Mesendoderm (in vitro differentiated cells): ENCODE data around the gene FUCA1.

Source experiments
- DNase-seq: peaks from one replicate; pipeline ENCODE4 v3.0.0; 2013
- H2AK5ac ChIP-seq: 2 replicates; pipeline ENCODE4 v1.6.1; 2013; ENCODE audit warnings: low read length, inconsistent platforms
- H2BK120ac ChIP-seq: 2 replicates; pipeline ENCODE4 v1.6.1; 2013; ENCODE audit warnings: low read depth, mild to moderate bottlenecking, low read length, moderate library complexity, mixed read lengths
- H2BK15ac ChIP-seq: replicated peaks from 2 replicates; pipeline ENCODE4 v1.6.1; 2013; ENCODE audit warnings: low read depth, mild to moderate bottlenecking, moderate library complexity
- H2BK5ac ChIP-seq: 2 replicates; pipeline ENCODE4 v1.6.1; 2013; ENCODE audit warnings: low read length, inconsistent platforms
- H3K18ac ChIP-seq: 2 replicates; pipeline ENCODE4 v1.6.1; 2013; ENCODE audit warnings: mild to moderate bottlenecking, low read length, mixed read lengths
- H3K23ac ChIP-seq: one replicate; pipeline ENCODE4 v1.6.1; 2013; ENCODE audit warnings: low read length
- H3K27ac ChIP-seq: 2 replicates; pipeline ENCODE4 v1.5.1; 2013; ENCODE audit warnings: low read depth, mild to moderate bottlenecking, inconsistent platforms, low read length, moderate library complexity
- H3K27me3 ChIP-seq: 2 replicates; pipeline ENCODE4 v1.6.1; 2013; ENCODE audit warnings: low read length, control low read depth, mild to moderate bottlenecking, inconsistent platforms; ENCODE audit not compliant: insufficient read depth, poor library complexity
- H3K36me3 ChIP-seq: 2 replicates; pipeline ENCODE4 v1.6.1; 2013; ENCODE audit warnings: low read length, inconsistent platforms; ENCODE audit not compliant: control insufficient read depth, insufficient read depth
- H3K4ac ChIP-seq: one replicate; pipeline ENCODE4 v1.6.1; 2013; ENCODE audit warnings: low read depth, mild to moderate bottlenecking, low read length, moderate library complexity
- H3K4me1 ChIP-seq: 2 replicates; pipeline ENCODE4 v1.6.1; 2013; ENCODE audit warnings: low read depth, low read length, inconsistent platforms; ENCODE audit not compliant: control insufficient read depth
- H3K4me2 ChIP-seq: 2 replicates; pipeline ENCODE4 v1.6.1; 2013; ENCODE audit warnings: low read length
- H3K4me3 ChIP-seq: 2 replicates; pipeline ENCODE4 v1.5.1; 2013; ENCODE audit warnings: mild to moderate bottlenecking, low read length
- H3K56ac ChIP-seq: one replicate; pipeline ENCODE4 v1.6.1; 2013; ENCODE audit warnings: low read length
- H3K79me1 ChIP-seq: 2 replicates; pipeline ENCODE4 v1.6.1; 2013; ENCODE audit warnings: low read length, inconsistent platforms
- H3K79me2 ChIP-seq: 2 replicates; pipeline ENCODE4 v1.6.1; 2013; ENCODE audit warnings: mild to moderate bottlenecking, low read length; ENCODE audit not compliant: control insufficient read depth, insufficient read depth
- H3K9ac ChIP-seq: 2 replicates; pipeline ENCODE4 v1.6.1; 2013; ENCODE audit warnings: low read length, inconsistent platforms
- H4K5ac ChIP-seq: one replicate; pipeline ENCODE4 v1.6.1; 2013; ENCODE audit warnings: low read length
- H4K8ac ChIP-seq: one replicate; pipeline ENCODE4 v1.6.1; 2013; ENCODE audit warnings: low read depth, mild to moderate bottlenecking, control low read depth, low read length, moderate library complexity
- WGBS: extraction: QIAGEN DNeasy Blood & Tissue Kit; methylation state at CpG from one replicate; pipeline ENCODE4 v1.1.7; 2013; ENCODE audit warnings: low lambda C conversion rate, missing lambda C conversion rate; ENCODE audit not compliant: insufficient coverage; ENCODE audit errors: extremely low coverage; 5-methylcytosine and 5-hydroxymethylcytosine counted together

Gene FUCA1

DNA sequence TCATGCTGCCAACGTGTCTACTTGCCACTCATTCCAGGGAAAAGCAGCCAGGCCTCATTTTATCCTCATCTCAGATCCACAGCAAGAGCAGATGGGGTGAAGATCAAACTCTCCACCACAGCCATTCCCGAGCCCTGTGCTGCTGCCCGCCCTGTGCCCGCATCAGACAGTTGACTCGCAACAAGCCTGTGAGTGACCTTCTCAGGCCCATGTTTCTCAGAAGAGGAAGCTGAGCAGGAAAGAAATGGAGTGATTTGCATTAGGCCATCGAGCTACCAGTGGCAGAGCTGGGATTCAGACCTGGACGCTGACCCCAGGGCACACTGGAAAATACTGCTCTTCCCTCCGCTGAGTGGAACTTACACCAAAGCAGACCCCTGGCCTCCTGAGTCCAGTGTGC lies 43.8 kb upstream of the FUCA1 start:
- H3K36me3 ChIP-seq = no peaks in the 10 kb centered on the region
- H3K56ac ChIP-seq = no peak overlapping the region
- H2BK15ac ChIP-seq = no peak overlapping the region
- H4K5ac ChIP-seq = no peak overlapping the region
- H3K4ac ChIP-seq = no peak overlapping the region
- no peak overlapping the region for H2BK120ac ChIP-seq
- H2BK5ac ChIP-seq = no peak overlapping the region
- no peak overlapping the region for H3K4me3 ChIP-seq
- no peak overlapping the region for H3K23ac ChIP-seq
- no peak overlapping the region for H3K9ac ChIP-seq
- no peaks in the 10 kb centered on the region for H3K4me1 ChIP-seq
- DNase-seq = no peak
- no peaks in the 10 kb centered on the region for H3K79me1 ChIP-seq
- H3K4me2 ChIP-seq = no peak overlapping the region
- H3K27me3 ChIP-seq = no peaks in the 10 kb centered on the region
- WGBS = no CpG with 5 or more reads among the region's 8 CpGs
- no peak overlapping the region for H4K8ac ChIP-seq
- H3K79me2 ChIP-seq = no peaks in the 10 kb centered on the region
- no peak overlapping the region for H2AK5ac ChIP-seq
- H3K27ac ChIP-seq = no peak overlapping the region
- H3K18ac ChIP-seq = no peak overlapping the region

DNA sequence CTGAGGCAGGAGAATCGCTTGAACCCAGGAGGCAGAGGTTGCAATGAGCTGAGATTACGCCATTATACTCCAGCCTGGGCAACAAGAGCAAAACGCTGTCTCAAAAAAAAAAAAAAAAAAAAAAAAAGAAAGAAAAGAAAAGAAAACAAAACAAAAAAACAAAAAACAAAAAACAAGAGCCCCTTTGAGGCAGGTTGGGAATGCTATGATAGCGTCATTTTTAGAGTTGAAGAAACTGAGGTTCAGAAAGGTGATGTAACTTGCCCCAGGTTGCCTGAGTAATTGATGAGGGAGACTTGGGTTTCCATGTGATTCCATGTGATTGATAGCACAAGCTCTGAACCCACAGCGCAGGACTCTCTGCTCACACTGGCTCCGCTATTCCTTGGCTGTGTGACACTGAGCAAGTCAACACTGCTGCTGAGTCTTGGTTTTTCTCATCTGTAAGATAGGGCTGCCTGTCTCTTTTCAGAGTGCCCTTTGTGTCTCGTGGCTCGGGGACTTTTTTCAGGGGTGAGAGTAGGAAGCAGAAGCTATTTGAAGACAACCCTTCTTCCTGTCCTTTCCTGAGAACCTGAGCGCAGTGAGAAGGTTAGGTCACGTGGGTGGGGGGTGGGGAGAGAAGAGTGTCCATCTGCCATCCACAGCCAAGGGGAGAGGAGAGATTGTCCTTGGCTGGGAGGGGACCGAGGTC lies 42.6 kb upstream of the FUCA1 start:
- Histone ChIP-seq H3K79me1 (no peaks in the 10 kb centered on the region), H2BK15ac (no peak overlapping the region), H4K8ac (no peak overlapping the region), H3K4ac (no peak overlapping the region), H3K18ac (no peak overlapping the region), H3K23ac (no peak overlapping the region), H3K36me3 (no peaks in the 10 kb centered on the region), H3K4me1 (no peaks in the 10 kb centered on the region), H3K4me3 (no peak overlapping the region), H2BK5ac (no peak overlapping the region), H2AK5ac (no peak overlapping the region), H2BK120ac (no peak overlapping the region), H4K5ac (no peak overlapping the region), H3K9ac (no peak overlapping the region), H3K27me3 (no peaks in the 10 kb centered on the region), H3K56ac (no peak overlapping the region), H3K79me2 (no peaks in the 10 kb centered on the region), H3K4me2 (no peak overlapping the region), H3K27ac (no peak overlapping the region)
- no peak for DNase-seq
- no CpG with 5 or more reads among the region's 11 CpGs for WGBS

DNA sequence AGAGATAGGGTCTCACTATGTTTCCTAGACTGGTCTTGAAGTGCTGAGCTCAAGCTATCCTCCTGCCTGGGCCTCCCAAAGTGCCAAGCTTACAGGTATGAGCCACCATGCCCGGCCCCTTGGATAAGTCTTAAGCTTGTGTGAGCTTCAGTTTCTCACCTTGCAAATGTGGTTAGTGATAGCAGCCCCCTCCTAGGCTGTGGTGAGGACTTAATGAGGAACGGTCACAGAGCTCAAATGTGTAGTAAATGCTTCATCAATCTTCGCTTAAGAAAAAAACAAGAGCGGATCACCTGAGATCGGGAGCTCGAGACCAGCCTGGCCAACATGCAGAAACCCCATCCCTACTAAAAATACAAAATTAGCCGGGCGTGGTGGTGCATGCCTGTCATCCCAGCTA lies 42.1 kb upstream of the FUCA1 start:
- H3K56ac ChIP-seq = no peak overlapping the region
- no peak overlapping the region for H2BK15ac ChIP-seq
- no peak overlapping the region for H3K4ac ChIP-seq
- H2AK5ac ChIP-seq = no peak overlapping the region
- H3K36me3 ChIP-seq = no peaks in the 10 kb centered on the region
- no peak overlapping the region for H3K27ac ChIP-seq
- H2BK120ac ChIP-seq = no peak overlapping the region
- H3K23ac ChIP-seq = no peak overlapping the region
- no CpG with 5 or more reads among the region's 8 CpGs for WGBS
- H3K27me3 ChIP-seq = no peaks in the 10 kb centered on the region
- no peaks in the 10 kb centered on the region for H3K79me2 ChIP-seq
- no peak overlapping the region for H3K4me3 ChIP-seq
- no peaks in the 10 kb centered on the region for H3K79me1 ChIP-seq
- no peak overlapping the region for H4K5ac ChIP-seq
- H3K9ac ChIP-seq = no peak overlapping the region
- no peak overlapping the region for H3K4me2 ChIP-seq
- no peaks in the 10 kb centered on the region for H3K4me1 ChIP-seq
- H4K8ac ChIP-seq = no peak overlapping the region
- H2BK5ac ChIP-seq = no peak overlapping the region
- DNase-seq = no peak
- no peak overlapping the region for H3K18ac ChIP-seq

DNA sequence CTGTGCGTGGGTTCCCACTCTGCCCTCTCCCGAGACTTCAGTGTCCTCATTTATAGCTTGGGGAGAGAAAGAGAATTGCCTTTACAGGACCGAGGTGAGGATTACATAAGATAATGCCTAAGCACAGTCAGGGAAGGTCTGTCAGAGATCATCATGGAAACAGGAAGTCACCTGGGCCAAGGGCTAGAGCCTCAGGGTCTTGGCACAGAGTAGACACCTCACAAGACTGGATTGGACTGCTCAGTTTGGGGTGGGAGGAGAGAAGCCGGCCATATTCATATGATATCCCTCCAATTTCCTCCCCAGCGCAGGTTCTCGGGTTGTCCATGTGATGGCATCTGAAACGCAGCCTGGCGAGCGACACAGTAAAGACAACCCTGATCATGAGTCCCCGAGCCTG lies 41.3 kb upstream of the FUCA1 start:
- Histone ChIP-seq H3K23ac (no peak overlapping the region), H3K4me3 (no peak overlapping the region), H4K8ac (no peak overlapping the region), H3K36me3 (no peaks in the 10 kb centered on the region), H2BK120ac (no peak overlapping the region), H3K4ac (no peak overlapping the region), H3K18ac (no peak overlapping the region), H2BK15ac (no peak overlapping the region), H2BK5ac (no peak overlapping the region), H3K79me1 (no peaks in the 10 kb centered on the region), H3K27me3 (no peaks in the 10 kb centered on the region), H4K5ac (no peak overlapping the region), H3K79me2 (no peaks in the 10 kb centered on the region), H3K56ac (no peak overlapping the region), H3K4me1 (no peaks in the 10 kb centered on the region), H3K27ac (no peak overlapping the region), H3K9ac (no peak overlapping the region), H2AK5ac (no peak overlapping the region), H3K4me2 (no peak overlapping the region)
- no peak for DNase-seq
- no CpG with 5 or more reads among the region's 10 CpGs for WGBS

DNA sequence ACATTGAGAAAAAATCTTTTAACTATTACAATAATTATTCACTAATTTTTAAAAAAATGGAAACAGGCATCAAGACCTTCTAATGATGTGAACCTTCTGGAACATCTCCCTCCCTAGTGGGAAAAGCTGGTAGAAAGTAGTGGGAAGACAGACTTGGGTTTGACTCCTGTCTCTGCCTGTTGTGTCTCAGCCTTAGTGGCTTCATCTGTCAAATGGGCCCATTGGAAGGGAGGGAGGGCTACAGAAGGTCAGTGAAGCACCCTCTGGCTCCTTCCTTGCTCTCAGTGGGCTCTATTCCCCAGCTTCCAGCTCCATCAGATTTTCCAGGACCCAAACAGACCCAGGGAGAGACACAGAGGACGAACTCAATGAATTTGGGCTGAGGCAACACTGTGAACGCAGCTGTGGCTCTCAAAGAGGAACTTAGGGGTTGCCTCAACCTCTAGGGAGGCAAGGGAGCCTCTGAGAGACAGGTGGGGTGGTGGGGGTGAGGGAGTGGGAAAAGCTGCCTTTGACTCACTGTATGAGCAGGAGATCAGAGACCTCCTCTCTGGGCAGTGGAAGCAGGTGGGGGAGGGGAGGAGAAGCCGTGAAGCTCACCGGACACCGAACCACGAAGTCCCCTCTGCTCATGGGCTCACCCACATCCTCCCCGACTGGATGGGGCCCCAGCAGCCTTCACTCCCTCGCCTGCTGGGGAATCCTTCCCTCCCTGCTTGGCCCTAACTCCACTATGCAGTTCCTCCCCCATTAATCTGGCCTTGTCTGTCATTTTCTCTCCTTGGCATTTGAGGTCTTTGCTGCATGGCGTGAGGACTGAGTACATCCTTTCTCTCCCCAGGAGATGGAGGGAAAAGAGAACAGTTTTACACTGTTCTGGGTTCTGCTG lies 40.6 kb upstream of the FUCA1 start:
- no peak overlapping the region for H4K5ac ChIP-seq
- H2BK15ac ChIP-seq = no peak overlapping the region
- no peak overlapping the region for H4K8ac ChIP-seq
- H3K4me1 ChIP-seq = no peaks in the 10 kb centered on the region
- H3K27me3 ChIP-seq = peaks cover 2% of the 10 kb centered on the region
- no peak overlapping the region for H3K4me3 ChIP-seq
- H3K27ac ChIP-seq = no peak overlapping the region
- no peak overlapping the region for H2BK120ac ChIP-seq
- no peaks in the 10 kb centered on the region for H3K79me2 ChIP-seq
- no peak for DNase-seq
- WGBS = no CpG with 5 or more reads among the region's 9 CpGs
- H2AK5ac ChIP-seq = no peak overlapping the region
- H2BK5ac ChIP-seq = no peak overlapping the region
- H3K56ac ChIP-seq = no peak overlapping the region
- no peaks in the 10 kb centered on the region for H3K79me1 ChIP-seq
- no peak overlapping the region for H3K4ac ChIP-seq
- H3K4me2 ChIP-seq = no peak overlapping the region
- no peak overlapping the region for H3K18ac ChIP-seq
- H3K23ac ChIP-seq = no peak overlapping the region
- H3K9ac ChIP-seq = no peak overlapping the region
- no peaks in the 10 kb centered on the region for H3K36me3 ChIP-seq
